Heart left ventricle (tissue), 13 donors: ENCODE measurements around the gene HORMAD2.

Experiments used
- POLR2A ChIP-seq, 2 donors: fragments of 450-650 bp; IDR thresholded peaks; one replicate each; pipeline ENCODE4 v1.6.1; 2017; ENCODE audit warnings: antibody characterized with exemption in 2 of 2, mild to moderate bottlenecking in 2 of 2, moderate library complexity in 2 of 2
- TF ChIP-seq, protein P1 (sequence below), 12 donors: fragments of 200-600 bp; sonication (generic) in 4 of 12; IDR thresholded peaks; one replicate each; pipeline versions ENCODE4 v1.5.0 to v1.8.0; 2018 to 2022; ENCODE audit warnings: antibody characterized with exemption in 12 of 12, mild to moderate bottlenecking in 5 of 12
- donor health status: ischemic (EF 13 %, LVEDD 7.1; RV severe dilation, severe dysfunction).
- donor health status: DM: no; HTN: yes; CAD: no.
- donor health status: DM: no; HTN: no; CAD: no.
- donor health status: ischemic (EF 25% LVEDD 6.9; RV normal size, moderate dysfunction).
- donor health status: ischemic (EF 25% LVEDD 5.7; RV mildly dilated, moderate dysfunction).
- donor health status: ischemic (EF 35%, LVEDD 5.7; RV mildly dilated, moderate dysfunction).
- donor health status: nonischemic (EF 11% LVEDD 7.7; RV severe dilation, severe dysfunction).
- donor health status: DM: yes; HTN: yes; CAD: no.
- donor health status: PGD.
- donor health status: ischemic (EF 29% LVEDD 5.4; RV normal size, mild dysfunction).
- donor health status: nonischemic (EF 23%, LVEDD 6.1; RV moderate dilation, normal function).

DNA sequence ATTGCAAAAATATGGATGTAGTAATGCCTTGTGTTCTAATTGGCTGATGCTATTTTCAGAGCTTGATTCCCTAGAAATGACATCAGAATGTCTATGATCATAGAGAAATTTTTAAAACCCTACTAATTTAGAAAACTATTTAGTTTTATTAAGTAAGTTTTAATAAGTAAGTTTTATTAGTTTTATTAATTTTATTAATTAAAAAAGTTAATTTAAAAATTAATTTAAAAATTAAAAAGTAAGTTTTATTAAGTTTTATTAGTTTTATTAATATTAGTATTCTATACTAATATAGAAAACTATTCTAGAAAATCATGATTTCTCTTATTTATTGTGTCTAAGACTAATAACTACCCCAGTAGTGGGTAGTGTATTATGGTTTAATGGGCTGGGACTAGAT, 8.2 kb downstream of the HORMAD2 start:
- TF ChIP-seq, protein P1, sequence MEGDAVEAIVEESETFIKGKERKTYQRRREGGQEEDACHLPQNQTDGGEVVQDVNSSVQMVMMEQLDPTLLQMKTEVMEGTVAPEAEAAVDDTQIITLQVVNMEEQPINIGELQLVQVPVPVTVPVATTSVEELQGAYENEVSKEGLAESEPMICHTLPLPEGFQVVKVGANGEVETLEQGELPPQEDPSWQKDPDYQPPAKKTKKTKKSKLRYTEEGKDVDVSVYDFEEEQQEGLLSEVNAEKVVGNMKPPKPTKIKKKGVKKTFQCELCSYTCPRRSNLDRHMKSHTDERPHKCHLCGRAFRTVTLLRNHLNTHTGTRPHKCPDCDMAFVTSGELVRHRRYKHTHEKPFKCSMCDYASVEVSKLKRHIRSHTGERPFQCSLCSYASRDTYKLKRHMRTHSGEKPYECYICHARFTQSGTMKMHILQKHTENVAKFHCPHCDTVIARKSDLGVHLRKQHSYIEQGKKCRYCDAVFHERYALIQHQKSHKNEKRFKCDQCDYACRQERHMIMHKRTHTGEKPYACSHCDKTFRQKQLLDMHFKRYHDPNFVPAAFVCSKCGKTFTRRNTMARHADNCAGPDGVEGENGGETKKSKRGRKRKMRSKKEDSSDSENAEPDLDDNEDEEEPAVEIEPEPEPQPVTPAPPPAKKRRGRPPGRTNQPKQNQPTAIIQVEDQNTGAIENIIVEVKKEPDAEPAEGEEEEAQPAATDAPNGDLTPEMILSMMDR (IDR thresholded peaks at IDR 0.05) = no peak
- no peak for TF ChIP-seq POLR2A (IDR thresholded peaks at IDR 0.05)
